ENCODE results near the gene MAST1.

Gene MAST1

DNA sequence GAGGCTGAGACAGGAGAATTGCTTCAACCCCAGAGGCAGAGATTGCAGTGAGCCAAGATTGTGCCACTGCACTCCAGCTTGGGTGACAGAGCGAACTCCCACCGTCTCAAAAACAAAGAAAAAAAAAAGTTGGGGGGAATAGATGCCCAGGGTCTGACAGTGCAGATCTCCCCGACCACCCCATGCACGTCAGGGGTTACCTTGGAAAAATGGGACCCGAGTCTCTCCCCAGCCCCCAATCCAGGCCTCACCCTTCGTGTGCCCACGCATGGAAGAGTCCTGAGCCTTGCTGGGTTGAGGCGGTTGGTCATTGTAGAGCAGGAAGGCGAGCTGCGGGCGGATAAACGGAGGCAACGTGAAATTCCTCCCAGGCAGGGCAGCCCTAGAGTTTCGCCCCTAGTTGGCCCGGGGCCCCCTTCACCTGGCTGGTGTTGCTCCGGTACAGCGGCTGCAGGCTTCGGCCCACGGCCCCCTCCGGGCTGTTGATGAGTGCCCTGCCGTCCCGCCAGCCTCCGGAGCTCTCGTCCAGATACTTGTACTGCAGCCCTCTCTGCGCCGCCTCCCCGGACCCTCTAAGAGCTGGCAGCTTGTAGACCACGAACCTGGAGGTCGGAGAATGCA lies 42.3 kb downstream of the MAST1 start (continued):
- TF ChIP-seq, protein P1, sequence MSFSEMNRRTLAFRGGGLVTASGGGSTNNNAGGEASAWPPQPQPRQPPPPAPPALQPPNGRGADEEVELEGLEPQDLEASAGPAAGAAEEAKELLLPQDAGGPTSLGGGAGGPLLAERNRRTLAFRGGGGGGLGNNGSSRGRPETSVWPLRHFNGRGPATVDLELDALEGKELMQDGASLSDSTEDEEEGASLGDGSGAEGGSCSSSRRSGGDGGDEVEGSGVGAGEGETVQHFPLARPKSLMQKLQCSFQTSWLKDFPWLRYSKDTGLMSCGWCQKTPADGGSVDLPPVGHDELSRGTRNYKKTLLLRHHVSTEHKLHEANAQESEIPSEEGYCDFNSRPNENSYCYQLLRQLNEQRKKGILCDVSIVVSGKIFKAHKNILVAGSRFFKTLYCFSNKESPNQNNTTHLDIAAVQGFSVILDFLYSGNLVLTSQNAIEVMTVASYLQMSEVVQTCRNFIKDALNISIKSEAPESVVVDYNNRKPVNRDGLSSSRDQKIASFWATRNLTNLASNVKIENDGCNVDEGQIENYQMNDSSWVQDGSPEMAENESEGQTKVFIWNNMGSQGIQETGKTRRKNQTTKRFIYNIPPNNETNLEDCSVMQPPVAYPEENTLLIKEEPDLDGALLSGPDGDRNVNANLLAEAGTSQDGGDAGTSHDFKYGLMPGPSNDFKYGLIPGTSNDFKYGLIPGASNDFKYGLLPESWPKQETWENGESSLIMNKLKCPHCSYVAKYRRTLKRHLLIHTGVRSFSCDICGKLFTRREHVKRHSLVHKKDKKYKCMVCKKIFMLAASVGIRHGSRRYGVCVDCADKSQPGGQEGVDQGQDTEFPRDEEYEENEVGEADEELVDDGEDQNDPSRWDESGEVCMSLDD (tag by site-specific recombination; IDR thresholded peaks at IDR 0.05), result 0 out of 2 replicates have a peak, but pooled peaks have one; percentile 18
- no peak for TF ChIP-seq RBAK (tag by site-specific recombination; IDR thresholded peaks at IDR 0.05)
- TF ChIP-seq, protein P2, sequence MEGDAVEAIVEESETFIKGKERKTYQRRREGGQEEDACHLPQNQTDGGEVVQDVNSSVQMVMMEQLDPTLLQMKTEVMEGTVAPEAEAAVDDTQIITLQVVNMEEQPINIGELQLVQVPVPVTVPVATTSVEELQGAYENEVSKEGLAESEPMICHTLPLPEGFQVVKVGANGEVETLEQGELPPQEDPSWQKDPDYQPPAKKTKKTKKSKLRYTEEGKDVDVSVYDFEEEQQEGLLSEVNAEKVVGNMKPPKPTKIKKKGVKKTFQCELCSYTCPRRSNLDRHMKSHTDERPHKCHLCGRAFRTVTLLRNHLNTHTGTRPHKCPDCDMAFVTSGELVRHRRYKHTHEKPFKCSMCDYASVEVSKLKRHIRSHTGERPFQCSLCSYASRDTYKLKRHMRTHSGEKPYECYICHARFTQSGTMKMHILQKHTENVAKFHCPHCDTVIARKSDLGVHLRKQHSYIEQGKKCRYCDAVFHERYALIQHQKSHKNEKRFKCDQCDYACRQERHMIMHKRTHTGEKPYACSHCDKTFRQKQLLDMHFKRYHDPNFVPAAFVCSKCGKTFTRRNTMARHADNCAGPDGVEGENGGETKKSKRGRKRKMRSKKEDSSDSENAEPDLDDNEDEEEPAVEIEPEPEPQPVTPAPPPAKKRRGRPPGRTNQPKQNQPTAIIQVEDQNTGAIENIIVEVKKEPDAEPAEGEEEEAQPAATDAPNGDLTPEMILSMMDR (tag by site-specific recombination; IDR thresholded peaks at IDR 0.05), result no peak
- TF ChIP-seq, protein P3, sequence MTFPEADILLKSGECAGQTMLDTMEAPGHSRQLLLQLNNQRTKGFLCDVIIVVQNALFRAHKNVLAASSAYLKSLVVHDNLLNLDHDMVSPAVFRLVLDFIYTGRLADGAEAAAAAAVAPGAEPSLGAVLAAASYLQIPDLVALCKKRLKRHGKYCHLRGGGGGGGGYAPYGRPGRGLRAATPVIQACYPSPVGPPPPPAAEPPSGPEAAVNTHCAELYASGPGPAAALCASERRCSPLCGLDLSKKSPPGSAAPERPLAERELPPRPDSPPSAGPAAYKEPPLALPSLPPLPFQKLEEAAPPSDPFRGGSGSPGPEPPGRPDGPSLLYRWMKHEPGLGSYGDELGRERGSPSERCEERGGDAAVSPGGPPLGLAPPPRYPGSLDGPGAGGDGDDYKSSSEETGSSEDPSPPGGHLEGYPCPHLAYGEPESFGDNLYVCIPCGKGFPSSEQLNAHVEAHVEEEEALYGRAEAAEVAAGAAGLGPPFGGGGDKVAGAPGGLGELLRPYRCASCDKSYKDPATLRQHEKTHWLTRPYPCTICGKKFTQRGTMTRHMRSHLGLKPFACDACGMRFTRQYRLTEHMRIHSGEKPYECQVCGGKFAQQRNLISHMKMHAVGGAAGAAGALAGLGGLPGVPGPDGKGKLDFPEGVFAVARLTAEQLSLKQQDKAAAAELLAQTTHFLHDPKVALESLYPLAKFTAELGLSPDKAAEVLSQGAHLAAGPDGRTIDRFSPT (tag by site-specific recombination; IDR thresholded peaks at IDR 0.05), result no peak
- no peak for TF ChIP-seq ZNF214 (tag by site-specific recombination; IDR thresholded peaks at IDR 0.05; ENCODE audit: borderline replicate concordance)
- TF ChIP-seq ZNF114 (tag by site-specific recombination; IDR thresholded peaks at IDR 0.05), result no peak
- TF ChIP-seq, protein P4, sequence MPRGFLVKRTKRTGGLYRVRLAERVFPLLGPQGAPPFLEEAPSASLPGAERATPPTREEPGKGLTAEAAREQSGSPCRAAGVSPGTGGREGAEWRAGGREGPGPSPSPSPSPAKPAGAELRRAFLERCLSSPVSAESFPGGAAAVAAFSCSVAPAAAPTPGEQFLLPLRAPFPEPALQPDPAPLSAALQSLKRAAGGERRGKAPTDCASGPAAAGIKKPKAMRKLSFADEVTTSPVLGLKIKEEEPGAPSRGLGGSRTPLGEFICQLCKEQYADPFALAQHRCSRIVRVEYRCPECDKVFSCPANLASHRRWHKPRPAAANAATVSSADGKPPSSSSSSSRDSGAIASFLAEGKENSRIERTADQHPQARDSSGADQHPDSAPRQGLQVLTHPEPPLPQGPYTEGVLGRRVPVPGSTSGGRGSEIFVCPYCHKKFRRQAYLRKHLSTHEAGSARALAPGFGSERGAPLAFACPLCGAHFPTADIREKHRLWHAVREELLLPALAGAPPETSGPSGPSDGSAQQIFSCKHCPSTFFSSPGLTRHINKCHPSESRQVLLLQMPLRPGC (tag by site-specific recombination; IDR thresholded peaks at IDR 0.05), result no peak
- no peak for TF ChIP-seq ZNF830 (tag by site-specific recombination; IDR thresholded peaks at IDR 0.05; ENCODE audit: low read depth)
- no peak for TF ChIP-seq ZNF37A (tag by site-specific recombination; IDR thresholded peaks at IDR 0.05)
- TF ChIP-seq YY2 (tag by site-specific recombination; IDR thresholded peaks at IDR 0.05), result no peak
- TF ChIP-seq, protein P5, sequence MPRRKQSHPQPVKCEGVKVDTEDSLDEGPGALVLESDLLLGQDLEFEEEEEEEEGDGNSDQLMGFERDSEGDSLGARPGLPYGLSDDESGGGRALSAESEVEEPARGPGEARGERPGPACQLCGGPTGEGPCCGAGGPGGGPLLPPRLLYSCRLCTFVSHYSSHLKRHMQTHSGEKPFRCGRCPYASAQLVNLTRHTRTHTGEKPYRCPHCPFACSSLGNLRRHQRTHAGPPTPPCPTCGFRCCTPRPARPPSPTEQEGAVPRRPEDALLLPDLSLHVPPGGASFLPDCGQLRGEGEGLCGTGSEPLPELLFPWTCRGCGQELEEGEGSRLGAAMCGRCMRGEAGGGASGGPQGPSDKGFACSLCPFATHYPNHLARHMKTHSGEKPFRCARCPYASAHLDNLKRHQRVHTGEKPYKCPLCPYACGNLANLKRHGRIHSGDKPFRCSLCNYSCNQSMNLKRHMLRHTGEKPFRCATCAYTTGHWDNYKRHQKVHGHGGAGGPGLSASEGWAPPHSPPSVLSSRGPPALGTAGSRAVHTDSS (tag by site-specific recombination; IDR thresholded peaks at IDR 0.05), result no peak
- TF ChIP-seq ZBTB49 (tag by site-specific recombination; IDR thresholded peaks at IDR 0.05; ENCODE audit: low read depth), result no peak
- no peak for TF ChIP-seq KLF16 (tag by site-specific recombination; IDR thresholded peaks at IDR 0.05)
- no peak for TF ChIP-seq ZNF138 (tag by site-specific recombination; IDR thresholded peaks at IDR 0.05; ENCODE audit: borderline replicate concordance)
- no peak for TF ChIP-seq WT1 (tag by site-specific recombination; IDR thresholded peaks at IDR 0.05)
- TF ChIP-seq ZNF146 (tag by site-specific recombination; IDR thresholded peaks at IDR 0.05), result no peak
- TF ChIP-seq ZNF747 (tag by site-specific recombination; IDR thresholded peaks at IDR 0.05), result no peak
- TF ChIP-seq SP3 (tag by site-specific recombination; IDR thresholded peaks at IDR 0.05), result peak; percentile 11; the same call in 1 of the 2 replicates
- TF ChIP-seq SETDB1 (IDR thresholded peaks at IDR 0.05; ENCODE audit: insufficient read length, low read length), result no peak
- TF ChIP-seq, protein P6, sequence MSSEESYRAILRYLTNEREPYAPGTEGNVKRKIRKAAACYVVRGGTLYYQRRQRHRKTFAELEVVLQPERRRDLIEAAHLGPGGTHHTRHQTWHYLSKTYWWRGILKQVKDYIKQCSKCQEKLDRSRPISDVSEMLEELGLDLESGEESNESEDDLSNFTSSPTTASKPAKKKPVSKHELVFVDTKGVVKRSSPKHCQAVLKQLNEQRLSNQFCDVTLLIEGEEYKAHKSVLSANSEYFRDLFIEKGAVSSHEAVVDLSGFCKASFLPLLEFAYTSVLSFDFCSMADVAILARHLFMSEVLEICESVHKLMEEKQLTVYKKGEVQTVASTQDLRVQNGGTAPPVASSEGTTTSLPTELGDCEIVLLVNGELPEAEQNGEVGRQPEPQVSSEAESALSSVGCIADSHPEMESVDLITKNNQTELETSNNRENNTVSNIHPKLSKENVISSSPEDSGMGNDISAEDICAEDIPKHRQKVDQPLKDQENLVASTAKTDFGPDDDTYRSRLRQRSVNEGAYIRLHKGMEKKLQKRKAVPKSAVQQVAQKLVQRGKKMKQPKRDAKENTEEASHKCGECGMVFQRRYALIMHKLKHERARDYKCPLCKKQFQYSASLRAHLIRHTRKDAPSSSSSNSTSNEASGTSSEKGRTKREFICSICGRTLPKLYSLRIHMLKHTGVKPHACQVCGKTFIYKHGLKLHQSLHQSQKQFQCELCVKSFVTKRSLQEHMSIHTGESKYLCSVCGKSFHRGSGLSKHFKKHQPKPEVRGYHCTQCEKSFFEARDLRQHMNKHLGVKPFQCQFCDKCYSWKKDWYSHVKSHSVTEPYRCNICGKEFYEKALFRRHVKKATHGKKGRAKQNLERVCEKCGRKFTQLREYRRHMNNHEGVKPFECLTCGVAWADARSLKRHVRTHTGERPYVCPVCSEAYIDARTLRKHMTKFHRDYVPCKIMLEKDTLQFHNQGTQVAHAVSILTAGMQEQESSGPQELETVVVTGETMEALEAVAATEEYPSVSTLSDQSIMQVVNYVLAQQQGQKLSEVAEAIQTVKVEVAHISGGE (tag by site-specific recombination; conservative IDR thresholded peaks at IDR 0.05; ENCODE audit: low read depth), result no peak
- TF ChIP-seq ZFP41 (tag by site-specific recombination; IDR thresholded peaks at IDR 0.05; ENCODE audit: borderline replicate concordance), result no peak
- no peak for TF ChIP-seq ZNF561 (tag by site-specific recombination; IDR thresholded peaks at IDR 0.05; ENCODE audit: borderline replicate concordance)
- no peak for TF ChIP-seq ZNF404 (tag by site-specific recombination; IDR thresholded peaks at IDR 0.05)
